ENCODE results near the gene CLEC16A. TPM values are rescaled to one million over a fixed set of nuclear protein-coding genes. Genes with fewer than 3 reads are reported as not detected.

The CLEC16A gene
- total RNA-seq, 2 donors from 2014 or later, result 29.9 to 32.3 TPM

- Mint-ChIP-seq H3K4me3 (no peak overlapping the region), H3K27ac (no peak overlapping the region), H3K9me3 (no peaks in the 10 kb centered on the region), H3K4me1 (ENCODE audit: low read depth) (peaks cover 53% of the 10 kb centered on the region), H3K27me3 (ENCODE audit: low read depth) (no peaks in the 10 kb centered on the region), H3K36me3 (ENCODE audit: insufficient read depth in 2 of 2) (peaks cover 5 to 7% of the 10 kb centered on the region in 2 donors)
- ATAC-seq (replicated peaks in 1 of 2) (no peak), DNase-seq (no peak)
Measured at GRCh38 chr16:11151156-11151884, 207.0 kb downstream of the CLEC16A start.

GRCh38 chr16:11151885-11152629, 207.7 kb downstream of the CLEC16A start:
- no peak overlapping the region for H3K27ac Mint-ChIP-seq
- H3K9me3 Mint-ChIP-seq, result no peaks in the 10 kb centered on the region
- H3K27me3 Mint-ChIP-seq (ENCODE audit: low read depth), result no peaks in the 10 kb centered on the region
- ATAC-seq (replicated peaks in 1 of 2) (no peak), DNase-seq (no peak)
- H3K4me1 Mint-ChIP-seq (ENCODE audit: low read depth), result peaks cover 61% of the 10 kb centered on the region
- H3K4me3 Mint-ChIP-seq, result no peak overlapping the region
- H3K36me3 Mint-ChIP-seq (ENCODE audit: insufficient read depth in 2 of 2), result peaks cover 7 to 8% of the 10 kb centered on the region in 2 donors

GRCh38 chr16:11152677-11153331, 208.4 kb downstream of the CLEC16A start:
- Mint-ChIP-seq H3K4me3 (no peak overlapping the region), H3K9me3 (no peaks in the 10 kb centered on the region), H3K27me3 (ENCODE audit: low read depth) (no peaks in the 10 kb centered on the region), H3K27ac (no peak overlapping the region), H3K4me1 (ENCODE audit: low read depth) (peaks cover 68% of the 10 kb centered on the region), H3K36me3 (ENCODE audit: insufficient read depth in 2 of 2) (peaks cover 7 to 8% of the 10 kb centered on the region in 2 donors)
- DNase-seq, result no peak
- ATAC-seq (replicated peaks in 1 of 2), result no peak

- peak overlapping the region; percentile 4 for H3K27ac Mint-ChIP-seq
- H3K4me3 Mint-ChIP-seq, result peak overlapping the region; percentile 28 to 31
- ATAC-seq (replicated peaks in 1 of 2) (peak; percentile 99), DNase-seq (peak; percentile 44 to 52)
- no peaks in the 10 kb centered on the region for H3K9me3 Mint-ChIP-seq
- H3K4me1 Mint-ChIP-seq (ENCODE audit: low read depth), result peaks cover 85% of the 10 kb centered on the region
- H3K36me3 Mint-ChIP-seq (ENCODE audit: insufficient read depth in 2 of 2), result peaks cover 2 to 11% of the 10 kb centered on the region in 2 donors
- no peaks in the 10 kb centered on the region for H3K27me3 Mint-ChIP-seq (ENCODE audit: low read depth)
Measured at GRCh38 chr16:11155284-11155806, 211.0 kb downstream of the CLEC16A start.

GRCh38 chr16:11156401-11156800, 212.0 kb downstream of the CLEC16A start:
- Mint-ChIP-seq H3K27ac (no peak overlapping the region), H3K27me3 (ENCODE audit: low read depth) (no peaks in the 10 kb centered on the region), H3K9me3 (no peaks in the 10 kb centered on the region), H3K36me3 (ENCODE audit: insufficient read depth in 2 of 2) (peaks cover 4 to 14% of the 10 kb centered on the region in 2 donors), H3K4me1 (ENCODE audit: low read depth) (peaks cover 92% of the 10 kb centered on the region), H3K4me3 (no peak overlapping the region)
- ATAC-seq (replicated peaks in 1 of 2), result no peak
- no peak for DNase-seq

GRCh38 chr16:11157143-11157542, 212.8 kb downstream of the CLEC16A start:
- Mint-ChIP-seq H3K9me3 (no peaks in the 10 kb centered on the region), H3K4me1 (ENCODE audit: low read depth) (peaks cover 92% of the 10 kb centered on the region), H3K27me3 (ENCODE audit: low read depth) (no peaks in the 10 kb centered on the region), H3K27ac (no peak overlapping the region), H3K36me3 (ENCODE audit: insufficient read depth in 2 of 2) (peaks cover 4 to 14% of the 10 kb centered on the region in 2 donors), H3K4me3 (no peak overlapping the region)
- no peak for DNase-seq
- no peak for ATAC-seq (replicated peaks in 1 of 2)

GRCh38 chr16:11158018-11158417, 213.7 kb downstream of the CLEC16A start:
- ATAC-seq (replicated peaks in 1 of 2) (no peak), DNase-seq (no peak)
- H3K36me3 Mint-ChIP-seq (ENCODE audit: insufficient read depth in 2 of 2), result peaks cover 4 to 14% of the 10 kb centered on the region in 2 donors
- H3K4me3 Mint-ChIP-seq, result no peak overlapping the region
- H3K4me1 Mint-ChIP-seq (ENCODE audit: low read depth), result peaks cover 96% of the 10 kb centered on the region
- no peaks in the 10 kb centered on the region for H3K9me3 Mint-ChIP-seq
- H3K27ac Mint-ChIP-seq, result no peak overlapping the region
- no peaks in the 10 kb centered on the region for H3K27me3 Mint-ChIP-seq (ENCODE audit: low read depth)

- peak overlapping the region in 1 of 2 donors; percentile 20 for H3K4me3 Mint-ChIP-seq
- H3K27me3 Mint-ChIP-seq (ENCODE audit: low read depth), result no peaks in the 10 kb centered on the region
- peaks cover 89% of the 10 kb centered on the region for H3K4me1 Mint-ChIP-seq (ENCODE audit: low read depth)
- ATAC-seq (replicated peaks in 1 of 2), result no peak
- H3K36me3 Mint-ChIP-seq (ENCODE audit: insufficient read depth in 2 of 2), result peaks cover 4 to 14% of the 10 kb centered on the region in 2 donors
- no peaks in the 10 kb centered on the region for H3K9me3 Mint-ChIP-seq
- H3K27ac Mint-ChIP-seq, result peak overlapping the region; percentile 99
- DNase-seq, result no peak
Measured at GRCh38 chr16:11159282-11159681, 214.9 kb downstream of the CLEC16A start.

- H3K27me3 Mint-ChIP-seq (ENCODE audit: low read depth), result no peaks in the 10 kb centered on the region
- ATAC-seq (replicated peaks in 1 of 2) (peak; percentile 84 to 90), DNase-seq (peak; percentile 35 to 46)
- peaks cover 2 to 14% of the 10 kb centered on the region in 2 donors for H3K36me3 Mint-ChIP-seq (ENCODE audit: insufficient read depth in 2 of 2)
- no peaks in the 10 kb centered on the region for H3K9me3 Mint-ChIP-seq
- H3K4me1 Mint-ChIP-seq (ENCODE audit: low read depth), result peaks cover 80% of the 10 kb centered on the region
- peak overlapping the region; percentile 99 for H3K27ac Mint-ChIP-seq
- peak overlapping the region; percentile 53 to 79 for H3K4me3 Mint-ChIP-seq
Measured at GRCh38 chr16:11160676-11161115, 216.3 kb downstream of the CLEC16A start.

- H3K27me3 Mint-ChIP-seq (ENCODE audit: low read depth), result no peaks in the 10 kb centered on the region
- peaks cover 75% of the 10 kb centered on the region for H3K4me1 Mint-ChIP-seq (ENCODE audit: low read depth)
- peak overlapping the region; percentile 99 for H3K27ac Mint-ChIP-seq
- H3K36me3 Mint-ChIP-seq (ENCODE audit: insufficient read depth in 2 of 2), result peaks cover 2 to 14% of the 10 kb centered on the region in 2 donors
- DNase-seq (no peak), ATAC-seq (replicated peaks in 1 of 2) (no peak)
- peak overlapping the region in 1 of 2 donors; percentile 79 for H3K4me3 Mint-ChIP-seq
- H3K9me3 Mint-ChIP-seq, result no peaks in the 10 kb centered on the region
Measured at GRCh38 chr16:11161439-11161838, 217.1 kb downstream of the CLEC16A start.

GRCh38 chr16:11161974-11162373, 217.6 kb downstream of the CLEC16A start:
- H3K4me1 Mint-ChIP-seq (ENCODE audit: low read depth), result peaks cover 70% of the 10 kb centered on the region
- no peaks in the 10 kb centered on the region for H3K9me3 Mint-ChIP-seq
- peaks cover 2 to 14% of the 10 kb centered on the region in 2 donors for H3K36me3 Mint-ChIP-seq (ENCODE audit: insufficient read depth in 2 of 2)
- DNase-seq (no peak), ATAC-seq (replicated peaks in 1 of 2) (no peak)
- H3K4me3 Mint-ChIP-seq, result no peak overlapping the region
- peak overlapping the region; percentile 6 for H3K27ac Mint-ChIP-seq
- H3K27me3 Mint-ChIP-seq (ENCODE audit: low read depth), result no peaks in the 10 kb centered on the region

GRCh38 chr16:11162586-11163268, 218.4 kb downstream of the CLEC16A start:
- no peak for ATAC-seq (replicated peaks in 1 of 2)
- DNase-seq, result no peak
- H3K27ac Mint-ChIP-seq, result peak overlapping the region; percentile 66
- peaks cover 2 to 19% of the 10 kb centered on the region in 2 donors for H3K36me3 Mint-ChIP-seq (ENCODE audit: insufficient read depth in 2 of 2)
- no peaks in the 10 kb centered on the region for H3K9me3 Mint-ChIP-seq
- H3K4me3 Mint-ChIP-seq, result no peak overlapping the region
- no peaks in the 10 kb centered on the region for H3K27me3 Mint-ChIP-seq (ENCODE audit: low read depth)
- peaks cover 62% of the 10 kb centered on the region for H3K4me1 Mint-ChIP-seq (ENCODE audit: low read depth)

All from activated T-cell treated with anti-CD3 and anti-CD28 coated beads, Interleukin-2, amount 50 U/mL, for 72 hours (primary cell).